ENCODE measurements around the gene LHPP.
"Not testable (repeated sequence)": the region's sequence is repeated elsewhere in the genome, so short reads cannot be mapped to it uniquely, and the experiment has no call there.

Gene LHPP

GRCh38 chr10:124576526-124577420 lies 115.2 kb downstream of the LHPP start:
- no peak for DNase-seq

GRCh38 chr10:124577651-124578050 lies 116.0 kb downstream of the LHPP start:
- DNase-seq, result no peak

- no peak for DNase-seq
Measured at GRCh38 chr10:124578231-124579010, 116.8 kb downstream of the LHPP start.

- no peak for DNase-seq
Measured at GRCh38 chr10:124579011-124579399, 117.4 kb downstream of the LHPP start.

- no peak for DNase-seq
Measured at GRCh38 chr10:124586142-124586541, 124.5 kb downstream of the LHPP start.

- DNase-seq, result no peak
Measured at GRCh38 chr10:124587811-124588211, 126.2 kb downstream of the LHPP start.

- DNase-seq, result not testable (repeated sequence)
Measured at GRCh38 chr10:124588341-124588735, 126.7 kb downstream of the LHPP start.

- DNase-seq, result no peak
Measured at GRCh38 chr10:124588736-124589490, 127.3 kb downstream of the LHPP start.

GRCh38 chr10:124589491-124590041 lies 127.9 kb downstream of the LHPP start:
- DNase-seq, result no peak

- no peak for DNase-seq
Measured at GRCh38 chr10:124590216-124591122, 128.8 kb downstream of the LHPP start.

GRCh38 chr10:124591123-124591495 lies 129.5 kb downstream of the LHPP start:
- no peak for DNase-seq

- no peak for DNase-seq
Measured at GRCh38 chr10:124592101-124592500, 130.5 kb downstream of the LHPP start.

- no peak for DNase-seq
Measured at GRCh38 chr10:124592736-124593430, 131.3 kb downstream of the LHPP start.

- DNase-seq, result no peak
Measured at GRCh38 chr10:124593431-124593985, 131.9 kb downstream of the LHPP start.

GRCh38 chr10:124594240-124594639 lies 132.6 kb downstream of the LHPP start:
- no peak for DNase-seq

GRCh38 chr10:124595143-124595883 lies 133.7 kb downstream of the LHPP start:
- DNase-seq, result no peak

GRCh38 chr10:124596116-124596785 lies 134.6 kb downstream of the LHPP start:
- no peak for DNase-seq

- no peak for DNase-seq
Measured at GRCh38 chr10:124596962-124597845, 135.6 kb downstream of the LHPP start.

GRCh38 chr10:124597846-124598165 lies 136.2 kb downstream of the LHPP start:
- DNase-seq, result no peak

All from SW 1271 (cell line).